ENCODE results near the gene GTPBP6. TPM values are rescaled to one million over a fixed set of nuclear protein-coding genes. Genes with fewer than 3 reads are reported as not detected.
"Not testable (repeated sequence)": the region's sequence is repeated elsewhere in the genome, so short reads cannot be mapped to it uniquely, and the experiment has no call there.

The GTPBP6 gene
- total and polyA plus RNA-seq, 2 experiments from 2014 or later, result 41.4 to 66.8 TPM

- peaks cover 15% of the 10 kb centered on the region for H3K36me3 Mint-ChIP-seq (ENCODE audit: low read depth)
- Histone ChIP-seq H3K27ac (ENCODE audit: low read depth) (no peak overlapping the region), H3K4me1 (ENCODE audit: insufficient read depth) (no peaks in the 10 kb centered on the region; the same call in 1 of the 2 replicates), H2AFZ (no peak overlapping the region), H3K27me3 (ENCODE audit: insufficient read depth) (no peaks in the 10 kb centered on the region), H3K79me2 (replicated peaks; ENCODE audit: insufficient read depth) (no peaks in the 10 kb centered on the region), H3K4me3 (no peak overlapping the region), H4K20me1 (replicated peaks; ENCODE audit: insufficient read depth) (no peaks in the 10 kb centered on the region), H3K9me2 (ENCODE audit: insufficient read depth) (no peaks in the 10 kb centered on the region), H3K4me2 (no peak overlapping the region), H3K36me3 (ENCODE audit: insufficient read depth) (no peaks in the 10 kb centered on the region), H3F3A (replicated peaks; ENCODE audit: low read depth) (peaks cover 12% of the 10 kb centered on the region; the same call in 1 of the 2 replicates)
- TF ChIP-seq POLR2AphosphoS5 (IDR thresholded peaks at IDR 0.05; ENCODE audit: low read depth) (no peak), STAT1 (IDR thresholded peaks at IDR 0.05; ENCODE audit: unreplicated experiment) (no peak), NANOG (IDR thresholded peaks at IDR 0.05; ENCODE audit: borderline replicate concordance) (no peak), EZH2 (IDR thresholded peaks at IDR 0.05; ENCODE audit: low read depth, unreplicated experiment) (no peak), JUNB (IDR thresholded peaks at IDR 0.05; ENCODE audit: unreplicated experiment) (no peak), CTCF (conservative IDR thresholded peaks at IDR 0.05; ENCODE audit: low read depth in 2 of 2) (no peak), ZNF114 (CRISPR knock-in tag; IDR thresholded peaks at IDR 0.05) (no peak), ZNF331 (CRISPR knock-in tag; IDR thresholded peaks at IDR 0.05; ENCODE audit: low read depth) (no peak), REST (IDR thresholded peaks at IDR 0.05; ENCODE audit: unreplicated experiment) (no peak), ZNF462 (CRISPR knock-in tag; IDR thresholded peaks at IDR 0.05) (no peak)
- no peak overlapping the region for H3K27ac Mint-ChIP-seq
- peaks cover 2% of the 10 kb centered on the region for H3K27me3 Mint-ChIP-seq (ENCODE audit: insufficient read depth, low read depth, poor library complexity)
- ATAC-seq, result no peak
- no peak overlapping the region for H3K4me3 Mint-ChIP-seq
- H3K4me1 Mint-ChIP-seq, result no peaks in the 10 kb centered on the region
- peaks cover 67% of the 10 kb centered on the region for H3K9me3 Mint-ChIP-seq
- no peak for DNase-seq (ENCODE audit: low spot score)
Observed at GRCh38 chrX:257681-258289, 60.8 kb downstream of the GTPBP6 start.

GRCh38 chrX:257054-257453 lies 61.5 kb downstream of the GTPBP6 start:
- ATAC-seq; H4K20me1 ChIP-seq (replicated peaks; ENCODE audit: insufficient read depth); H3K9me2 ChIP-seq (ENCODE audit: insufficient read depth); H3K27ac ChIP-seq (ENCODE audit: low read depth); H3K27ac Mint-ChIP-seq; H3K4me3 Mint-ChIP-seq; H3K27me3 Mint-ChIP-seq (ENCODE audit: insufficient read depth, low read depth, poor library complexity); H2AFZ ChIP-seq; DNase-seq (ENCODE audit: low spot score); H3K4me1 Mint-ChIP-seq; H3K4me3 ChIP-seq; H3K36me3 ChIP-seq (ENCODE audit: insufficient read depth); H3K4me1 ChIP-seq (ENCODE audit: insufficient read depth); H3K27me3 ChIP-seq (ENCODE audit: insufficient read depth); H3K4me2 ChIP-seq; H3K79me2 ChIP-seq (replicated peaks; ENCODE audit: insufficient read depth): not testable (repeated sequence)
- Mint-ChIP-seq H3K9me3 (peaks cover 73% of the 10 kb centered on the region), H3K36me3 (ENCODE audit: low read depth) (peaks cover 22% of the 10 kb centered on the region)
- H3F3A ChIP-seq (replicated peaks; ENCODE audit: low read depth), result peaks cover 12% of the 10 kb centered on the region; the same call in 1 of the 2 replicates
